Transverse colon (tissue), 4 donors: ENCODE measurements around the gene NPR3. TPM values are rescaled to one million over a fixed set of nuclear protein-coding genes. Genes with fewer than 3 reads are reported as not detected.
"Not testable (repeated sequence)": the region's sequence is repeated elsewhere in the genome, so short reads cannot be mapped to it uniquely, and the experiment has no call there.

Source experiments
- DNase-seq: peaks from one replicate; pipeline ENCODE4 v3.0.0-alpha.2; 2019
- H3K27ac ChIP-seq, 4 donors: fragments of 200-600 bp; sonication (generic); 2 replicates each; pipeline ENCODE4 v1.5.1; 2016 to 2018; ENCODE audit warnings: inconsistent platforms in 4 of 4
- H3K27me3 ChIP-seq: fragments of 200-600 bp; sonication (generic); 2 replicates; pipeline ENCODE4 v1.5.1; 2017; ENCODE audit warnings: inconsistent platforms
- H3K36me3 ChIP-seq, 4 donors: fragments of 200-600 bp; sonication (generic); 2 replicates each; pipeline ENCODE4 v1.5.1; 2017 to 2019; ENCODE audit warnings: inconsistent platforms in 4 of 4
- H3K4me1 ChIP-seq, 4 donors: fragments of 200-600 bp; sonication (generic); 2 replicates each; pipeline ENCODE4 v1.5.1; 2017 to 2020; ENCODE audit warnings: inconsistent platforms in 4 of 4
- H3K4me3 ChIP-seq, 4 donors: fragments of 200-600 bp; sonication (generic); 1 replicate in 1 of 4; 2 replicates in 3 of 4; pipeline versions ENCODE4 v1.5.1 to v1.6.1; 2017 to 2019; ENCODE audit warnings: inconsistent platforms in 4 of 4
- H3K9me3 ChIP-seq, 2 donors: fragments of 200-600 bp; sonication (generic); 2 replicates each; pipeline ENCODE4 v1.5.1; 2017 to 2019; ENCODE audit warnings: inconsistent platforms in 2 of 2
- CTCF ChIP-seq, 5 experiments: fragments of 200-600 bp in 3 of 5; fragments of 450-650 bp in 2 of 5; sonication (generic) in 3 of 5; IDR thresholded peaks; 1 replicate in 2 of 5; 2 replicates in 3 of 5; pipeline ENCODE4 v1.5.1; 2016 to 2017; ENCODE audit warnings: antibody characterized with exemption in 5 of 5, inconsistent platforms in 3 of 5, mild to moderate bottlenecking in 2 of 5, moderate library complexity in 1 of 5
- EP300 ChIP-seq: sonication (generic); formaldehyde crosslinking; IDR thresholded peaks from one replicate; pipeline ENCODE4 v1.6.1; 2017; ENCODE audit warnings: antibody characterized with exemption, low read depth
- POLR2A ChIP-seq: fragments of 450-650 bp; IDR thresholded peaks from one replicate; pipeline ENCODE4 v1.6.1; 2016; ENCODE audit warnings: antibody characterized with exemption, mild to moderate bottlenecking, moderate library complexity
- POLR2AphosphoS5 ChIP-seq, 3 donors: sonication (generic); formaldehyde crosslinking; IDR thresholded peaks; one replicate each; pipeline ENCODE4 v1.6.1; 2016; ENCODE audit warnings: antibody characterized with exemption in 3 of 3
- WGBS, 2 donors: methylation state at CpG; one replicate each; pipeline ENCODE4 v1.1.5; 2018; ENCODE audit warnings: low coverage in 1 of 2; 5-methylcytosine and 5-hydroxymethylcytosine counted together
- in situ Hi-C, 4 donors: fragments of 200-750 bp; cut with MboI; loops; one replicate each; pipeline versions ENCODE4 v1.15.0 to v1.15.1; 2017; ENCODE audit warnings: low sequenced_read_pairs in 3 of 4, low pct_ligation_motif_present in 1 of 4, low pct_unique_long_range_greater_than_20kb in 1 of 4
- intact Hi-C: fragments of 100-400 bp; cut with DNase I; formaldehyde crosslinking; loops from one replicate; pipeline ENCODE4 v1.15.1; 2023; ENCODE audit warnings: low total_unique reads
- total RNA-seq, 4 donors: library from RNA; depleted of rRNA; stranded (reverse); fragments of >200 nt; gene quantifications; one replicate each; pipeline ENCODE4 v1.1.0, GENCODE V29; 2016

The NPR3 gene
- total RNA-seq, 4 donors from 2014 or later = 0.60 to 19.8 (median 3.8) TPM

- DNase-seq = no peak
- Histone ChIP-seq H3K27me3 (no peaks in the 10 kb centered on the region), H3K36me3 (no peaks in the 10 kb centered on the region), H3K27ac (no peak overlapping the region), H3K9me3 (no peaks in the 10 kb centered on the region), H3K4me3 (no peak overlapping the region), H3K4me1 (no peaks in the 10 kb centered on the region)
- TF ChIP-seq EP300 = no peak
- no peak for TF ChIP-seq CTCF (IDR thresholded peaks at IDR 0.05)
- no peak for TF ChIP-seq POLR2AphosphoS5 (IDR thresholded peaks at IDR 0.05)
- no peak for TF ChIP-seq POLR2A
- in situ Hi-C loops (no loop called here), intact Hi-C loops (no loop called here)
- WGBS, 2 donors = 33 to 70% methylated on average over 1 to 2 of the region's 2 CpGs
Observed at GRCh38 chr5:32790411-32790951, 79.4 kb downstream of the NPR3 start.

GRCh38 chr5:32791536-32792243 lies 80.6 kb downstream of the NPR3 start:
- Histone ChIP-seq H3K4me3 (no peak overlapping the region), H3K4me1 (no peaks in the 10 kb centered on the region), H3K27ac (no peak overlapping the region), H3K27me3 (no peaks in the 10 kb centered on the region), H3K36me3 (no peaks in the 10 kb centered on the region), H3K9me3 (no peaks in the 10 kb centered on the region)
- in situ Hi-C loops = no loop called here
- TF ChIP-seq POLR2AphosphoS5 (IDR thresholded peaks at IDR 0.05) = no peak
- TF ChIP-seq CTCF (IDR thresholded peaks at IDR 0.05) = no peak
- no peak for TF ChIP-seq EP300
- no peak for TF ChIP-seq POLR2A
- DNase-seq = no peak
- intact Hi-C loops = no loop called here
- 74% methylated on average over 8 to 9 of the region's 9 CpGs for WGBS, 2 donors

DNA sequence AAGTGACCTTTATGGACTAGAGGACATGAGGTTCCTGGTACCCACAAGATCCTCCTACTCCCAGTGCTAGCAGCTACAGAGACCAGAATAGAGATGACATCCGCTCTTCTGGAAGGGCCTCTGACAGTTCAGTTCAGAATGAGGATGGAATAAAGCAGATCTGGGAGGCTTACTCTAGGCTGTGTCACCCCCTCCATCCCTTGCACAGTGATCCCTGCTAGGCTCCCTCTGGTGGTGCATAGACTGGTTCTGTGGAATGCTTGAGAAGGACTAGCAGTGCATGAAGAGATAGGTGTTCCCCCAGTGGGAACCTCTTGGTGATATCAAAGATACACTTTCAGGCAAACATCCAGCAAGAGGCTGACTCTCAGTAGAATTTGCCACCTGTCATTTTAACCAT lies 83.0 kb downstream of the NPR3 start:
- Histone ChIP-seq H3K9me3 (no peaks in the 10 kb centered on the region), H3K4me1 (no peaks in the 10 kb centered on the region), H3K36me3 (no peaks in the 10 kb centered on the region), H3K4me3 (no peak overlapping the region), H3K27me3 (no peaks in the 10 kb centered on the region), H3K27ac (no peak overlapping the region)
- no peak for DNase-seq
- intact Hi-C loops = no loop called here
- TF ChIP-seq EP300 = no peak
- 82% methylated on average over 1 of the region's 1 CpG; no CpG with 5 or more reads in 1 of the 2 donors for WGBS, 2 donors
- in situ Hi-C loops = no loop called here

DNA sequence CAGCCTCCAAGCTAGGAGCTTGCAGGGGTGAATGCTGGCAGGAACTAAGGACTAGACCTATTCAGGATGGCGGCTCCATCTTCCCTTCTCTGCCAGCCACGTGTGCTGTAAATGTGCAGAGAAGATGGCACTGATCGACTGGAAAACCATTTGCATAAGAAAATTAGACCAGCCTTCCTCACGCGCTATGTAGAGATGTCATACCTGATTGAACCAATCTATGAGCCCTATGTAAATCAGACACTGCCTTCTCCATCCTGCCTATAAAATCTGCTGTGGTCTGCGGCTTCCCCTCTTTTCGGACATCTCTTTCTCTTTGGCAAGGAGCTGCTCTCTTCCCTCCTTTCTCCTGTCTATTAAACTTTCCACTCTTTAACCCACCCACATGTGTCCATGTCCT lies 91.6 kb downstream of the NPR3 start:
- TF ChIP-seq POLR2A (no peak), CTCF (IDR thresholded peaks at IDR 0.05) (no peak), EP300 (no peak)
- no peaks in the 10 kb centered on the region for H3K27me3 ChIP-seq
- H3K9me3 ChIP-seq = no peaks in the 10 kb centered on the region
- H3K36me3 ChIP-seq = no peaks in the 10 kb centered on the region
- no peak for DNase-seq
- whole genome bisulfite sequencing, 2 donors = 80 to 91% methylated on average over 1 to 7 of the region's 7 CpGs
- intact Hi-C loops = no loop called here
- no peaks in the 10 kb centered on the region for H3K4me1 ChIP-seq
- H3K4me3 ChIP-seq = no peak overlapping the region
- H3K27ac ChIP-seq = no peak overlapping the region
- in situ Hi-C loops = no loop called here

GRCh38 chr5:32803656-32804055 lies 92.5 kb downstream of the NPR3 start:
- Histone ChIP-seq H3K4me3 (no peak overlapping the region), H3K27ac (no peak overlapping the region), H3K9me3 (no peaks in the 10 kb centered on the region), H3K27me3 (no peaks in the 10 kb centered on the region), H3K4me1 (no peaks in the 10 kb centered on the region), H3K36me3 (no peaks in the 10 kb centered on the region)
- WGBS, 2 donors = 68 to 81% methylated on average over 3 of the region's 3 CpGs
- DNase-seq = no peak
- in situ Hi-C loops = no loop called here
- intact Hi-C loops = no loop called here
- TF ChIP-seq POLR2AphosphoS5 (IDR thresholded peaks at IDR 0.05) = no peak
- no peak for TF ChIP-seq POLR2A
- no peak for TF ChIP-seq CTCF (IDR thresholded peaks at IDR 0.05)
- no peak for TF ChIP-seq EP300

GRCh38 chr5:32805462-32805861 lies 94.3 kb downstream of the NPR3 start:
- H3K27ac ChIP-seq, H3K27me3 ChIP-seq, intact Hi-C loops, in situ Hi-C loops, H3K4me3 ChIP-seq, H3K9me3 ChIP-seq, H3K4me1 ChIP-seq, H3K36me3 ChIP-seq, DNase-seq: not testable (repeated sequence)
- WGBS, 2 donors = 89 to 93% methylated on average over 1 of the region's 1 CpG
